Uterus (tissue), 4 donors: ENCODE data around the gene IDH3A. TPM values are rescaled to one million over a fixed set of nuclear protein-coding genes. Genes with fewer than 3 reads are reported as not detected.
A peak's percentile ranks its signal among the peaks of the same experiment; 100 is the strongest.

ENCODE experiments used
- DNase-seq, 2 donors: peaks; one replicate each; pipeline ENCODE4 v3.0.0-alpha.2; 2019 to 2020
- H3K27ac ChIP-seq, 2 donors: fragments of 200-600 bp; sonication (generic); 1 replicate in 1 of 2; 2 replicates in 1 of 2; pipeline ENCODE4 v1.5.1; 2016 to 2018
- H3K27me3 ChIP-seq, 2 donors: fragments of 200-600 bp; sonication (generic); one replicate each; pipeline ENCODE4 v1.5.1; 2018 to 2019; ENCODE audit warnings: control low read depth in 1 of 2
- H3K36me3 ChIP-seq, 2 donors: fragments of 200-600 bp; sonication (generic); one replicate each; pipeline ENCODE4 v1.5.1; 2019; ENCODE audit warnings: control low read depth in 1 of 2
- H3K4me1 ChIP-seq, 2 donors: fragments of 200-600 bp; sonication (generic); one replicate each; pipeline ENCODE4 v1.5.1; 2018 to 2019; ENCODE audit warnings: control low read depth in 1 of 2
- H3K4me3 ChIP-seq, 2 donors: fragments of 200-600 bp; sonication (generic); 1 replicate in 1 of 2; 2 replicates in 1 of 2; pipeline ENCODE4 v1.5.1; 2018 to 2019; ENCODE audit warnings: mild to moderate bottlenecking in 1 of 2
- H3K9me3 ChIP-seq, 2 donors: fragments of 200-600 bp; sonication (generic); one replicate each; pipeline ENCODE4 v1.5.1; 2019; ENCODE audit warnings: control low read depth in 1 of 2
- CTCF ChIP-seq, 4 experiments: fragments of 200-600 bp in 2 of 4; fragments of 450-650 bp in 2 of 4; sonication (generic) in 2 of 4; IDR thresholded peaks; one replicate each; pipeline ENCODE4 v1.5.1; 2016 to 2019; ENCODE audit warnings: antibody characterized with exemption in 4 of 4, mild to moderate bottlenecking in 2 of 4, moderate library complexity in 1 of 4
- POLR2A ChIP-seq, 2 donors: fragments of 450-650 bp; IDR thresholded peaks; one replicate each; pipeline ENCODE4 v1.6.1; 2016; ENCODE audit warnings: antibody characterized with exemption in 2 of 2, mild to moderate bottlenecking in 1 of 2, moderate library complexity in 1 of 2
- intact Hi-C: fragments of 100-400 bp; cut with DNase I; formaldehyde crosslinking; loops from one replicate; pipeline ENCODE4 v1.15.1; 2023; ENCODE audit warnings: low total_unique reads
- total RNA-seq, 4 donors: library from RNA; depleted of rRNA in 3 of 4; stranded (reverse); fragments of >200 nt in 3 of 4; gene quantifications; one replicate each; pipeline versions ENCODE4 v1.1.0 to v1.2.4, GENCODE V29; 2014 to 2023
- donor health status: DM: yes; HTN: yes; CAD: no.

IDH3A gene
- total RNA-seq, 4 donors from 2014 or later, result 60.1 to 118 (median 86.4) TPM

GRCh38 chr15:78201281-78202190 is 52.4 kb downstream of the IDH3A start:
- H3K27ac ChIP-seq, result no peak overlapping the region
- intact Hi-C loops, result no loop called here

GRCh38 chr15:78203346-78204225 is 54.4 kb downstream of the IDH3A start:
- no peak for DNase-seq
- Histone ChIP-seq H3K9me3 (no peaks in the 10 kb centered on the region), H3K27ac (no peak overlapping the region)

More at GRCh38 chr15:78201281-78202190, 52.4 kb downstream of the IDH3A start:
- Histone ChIP-seq H3K4me1 (no peaks in the 10 kb centered on the region), H3K27me3 (no peaks in the 10 kb centered on the region), H3K4me3 (no peak overlapping the region), H3K9me3 (no peaks in the 10 kb centered on the region), H3K36me3 (no peaks in the 10 kb centered on the region)
- TF ChIP-seq CTCF (IDR thresholded peaks at IDR 0.05), result no peak
- TF ChIP-seq POLR2A (IDR thresholded peaks at IDR 0.05), result no peak
- no peak for DNase-seq

GRCh38 chr15:78204351-78205309 is 55.5 kb downstream of the IDH3A start:
- H3K27ac ChIP-seq, result no peak overlapping the region
- H3K4me3 ChIP-seq, result no peak overlapping the region
- no peaks in the 10 kb centered on the region for H3K9me3 ChIP-seq
- peak in 1 of 2 donors; percentile 27 for DNase-seq
- H3K36me3 ChIP-seq, result no peaks in the 10 kb centered on the region
- no peaks in the 10 kb centered on the region for H3K4me1 ChIP-seq
- TF ChIP-seq CTCF (IDR thresholded peaks at IDR 0.05) (no peak), POLR2A (IDR thresholded peaks at IDR 0.05) (no peak)
- intact Hi-C loops, result no loop called here
- no peaks in the 10 kb centered on the region for H3K27me3 ChIP-seq

More at GRCh38 chr15:78203346-78204225, 54.4 kb downstream of the IDH3A start:
- TF ChIP-seq POLR2A (IDR thresholded peaks at IDR 0.05), result no peak
- no peak for TF ChIP-seq CTCF (IDR thresholded peaks at IDR 0.05)
- Histone ChIP-seq H3K36me3 (no peaks in the 10 kb centered on the region), H3K4me1 (no peaks in the 10 kb centered on the region), H3K4me3 (no peak overlapping the region), H3K27me3 (no peaks in the 10 kb centered on the region)
- intact Hi-C loops, result no loop called here

GRCh38 chr15:78205337-78205736 is 56.2 kb downstream of the IDH3A start:
- Histone ChIP-seq H3K27me3 (no peaks in the 10 kb centered on the region), H3K27ac (no peak overlapping the region), H3K4me3 (no peak overlapping the region), H3K9me3 (no peaks in the 10 kb centered on the region), H3K36me3 (no peaks in the 10 kb centered on the region), H3K4me1 (no peaks in the 10 kb centered on the region)
- TF ChIP-seq CTCF (IDR thresholded peaks at IDR 0.05) (no peak), POLR2A (IDR thresholded peaks at IDR 0.05) (no peak)
- intact Hi-C loops, result no loop called here
- no peak for DNase-seq
